SK-N-SH (cell line): ENCODE results near the gene IKZF1. TPM values are rescaled to one million over a fixed set of nuclear protein-coding genes. Genes with fewer than 3 reads are reported as not detected.

ENCODE experiments used
- CTCF ChIA-PET: fragments of 300-600, 350-600 bp; formaldehyde crosslinking; extraction: SDS; loops from one replicate; lab custom pipeline; 2021; lab: Yijun Ruan, JAX
- POLR2A ChIA-PET: fragments of 350-600 bp; sonication (Branson Sonifier 250); formaldehyde crosslinking; extraction: SDS; loops from one replicate; lab custom pipeline; 2020; ENCODE audit warnings: antibody characterized with exemption, inconsistent platforms; lab: Yijun Ruan, JAX
- DNase-seq: peaks from one replicate; pipeline ENCODE4 v3.0.0; 2012
- H2AFZ ChIP-seq: fragments of 200-600 bp; sonication (generic); 2 replicates; pipeline ENCODE4 v1.8.1; 2016; ENCODE audit warnings: antibody characterized with exemption, mild to moderate bottlenecking, low read depth
- H3F3A ChIP-seq: fragments of 200-600 bp; sonication (generic); replicated peaks from 2 replicates; pipeline ENCODE3; 2016; ENCODE audit warnings: antibody characterized with exemption, mild to moderate bottlenecking; ENCODE audit not compliant: insufficient read depth
- H3K27ac ChIP-seq, 2 experiments: fragments of 200-500 bp in 1 of 2; fragments of 200-600 bp in 1 of 2; sonication (Bioruptor generic) in 1 of 2; sonication (generic), shearing (Covaris generic) in 1 of 2; 2 replicates each; pipeline versions ENCODE4 v1.5.1 to v1.6.1; 2014 to 2016; ENCODE audit warnings: low read depth in 2 of 2, inconsistent platforms in 1 of 2, low read length in 1 of 2, mild to moderate bottlenecking in 1 of 2, mixed read lengths in 1 of 2
- H3K27me3 ChIP-seq: fragments of 200-600 bp; sonication (generic), shearing (Covaris generic); 2 replicates; pipeline ENCODE4 v1.6.1; 2016; ENCODE audit warnings: mixed run types; ENCODE audit not compliant: insufficient read depth
- H3K36me3 ChIP-seq, 2 experiments: fragments of 200-500 bp in 1 of 2; fragments of 200-600 bp in 1 of 2; sonication (Bioruptor generic) in 1 of 2; sonication (generic) in 1 of 2; replicated peaks in 1 of 2; 2 replicates each; pipeline versions ENCODE3 to v1.5.1; 2014 to 2016; ENCODE audit warnings: low read length in 1 of 2, mild to moderate bottlenecking in 1 of 2; ENCODE audit not compliant: insufficient read depth in 2 of 2, control insufficient read depth in 1 of 2
- H3K4me1 ChIP-seq, 2 experiments: fragments of 200-500 bp in 1 of 2; fragments of 200-600 bp in 1 of 2; sonication (Bioruptor generic) in 1 of 2; sonication (generic), shearing (Covaris generic) in 1 of 2; 2 replicates each; pipeline versions ENCODE4 v1.5.1 to v1.6.1; 2014 to 2016; ENCODE audit warnings: low read depth in 1 of 2, low read length in 1 of 2, mixed run types in 1 of 2; ENCODE audit not compliant: insufficient read depth in 2 of 2, control insufficient read depth in 1 of 2
- H3K4me2 ChIP-seq: fragments of 200-600 bp; sonication (generic), shearing (Covaris generic); 2 replicates; pipeline ENCODE4 v1.6.1; 2017; ENCODE audit warnings: mixed run types
- H3K4me3 ChIP-seq, 2 experiments: fragments of 200-500 bp in 1 of 2; fragments of 200-600 bp in 1 of 2; sonication (Bioruptor generic) in 1 of 2; sonication (generic), shearing (Covaris generic) in 1 of 2; 2 replicates each; pipeline versions ENCODE4 v1.5.1 to v1.8.1; 2014 to 2016; ENCODE audit warnings: low read depth in 2 of 2, inconsistent platforms in 1 of 2, low read length in 1 of 2, mild to moderate bottlenecking in 1 of 2, mixed read lengths in 1 of 2, moderate library complexity in 1 of 2
- H3K79me2 ChIP-seq: fragments of 200-600 bp; sonication (generic); 2 replicates; pipeline ENCODE4 v1.8.1; 2017; ENCODE audit warnings: mild to moderate bottlenecking; ENCODE audit not compliant: insufficient read depth
- H3K9ac ChIP-seq: fragments of 200-600 bp; sonication (generic); 2 replicates; pipeline ENCODE4 v1.6.1; 2017; ENCODE audit warnings: mixed run types
- H3K9me2 ChIP-seq: fragments of 200-600 bp; sonication (generic); 2 replicates; pipeline ENCODE4 v1.6.1; 2017; ENCODE audit warnings: mixed run types
- H3K9me3 ChIP-seq: fragments of 200-600 bp; sonication (generic); 2 replicates; pipeline ENCODE4 v1.6.1; 2017; ENCODE audit warnings: mixed run types, mild to moderate bottlenecking, moderate library complexity
- H4K20me1 ChIP-seq: fragments of 200-600 bp; sonication (generic); 2 replicates; pipeline ENCODE4 v1.6.1; 2017; ENCODE audit warnings: mild to moderate bottlenecking, mixed run types; ENCODE audit not compliant: insufficient read depth
- ELF1 ChIP-seq: IDR thresholded peaks from 2 replicates; pipeline ENCODE4 v1.4.0; 2012
- EZH2phosphoT487 ChIP-seq: fragments of 200-600 bp; sonication (generic); IDR thresholded peaks from 2 replicates; pipeline ENCODE4 v1.6.1; 2017; ENCODE audit warnings: low read depth, mixed run types, mild to moderate bottlenecking, antibody characterized with exemption, moderate library complexity, borderline replicate concordance
- FOXM1 ChIP-seq: IDR thresholded peaks from 2 replicates; pipeline ENCODE4 v1.4.0; 2012; ENCODE audit warnings: low read depth, mild to moderate bottlenecking
- GABPA ChIP-seq: IDR thresholded peaks from 2 replicates; pipeline ENCODE4 v1.4.0; 2012; ENCODE audit warnings: low read depth, mild to moderate bottlenecking
- GATA2 ChIP-seq: sonication (generic); formaldehyde crosslinking; IDR thresholded peaks from 2 replicates; pipeline ENCODE4 v1.5.0; 2020; ENCODE audit warnings: mild to moderate bottlenecking, missing genetic modification reagents
- IRF3 ChIP-seq: fragments of 150-350 bp; IDR thresholded peaks from 2 replicates; pipeline ENCODE4 v1.6.1; 2016; ENCODE audit warnings: mild to moderate bottlenecking, low read depth, low read length
- JUND ChIP-seq: IDR thresholded peaks from 2 replicates; pipeline ENCODE4 v1.4.0; 2012
- MXI1 ChIP-seq: IDR thresholded peaks from 2 replicates; pipeline ENCODE4 v1.6.1; 2012; ENCODE audit warnings: mild to moderate bottlenecking, low read depth, low read length, improper control_type of control experiment
- POLR2AphosphoS5 ChIP-seq: IDR thresholded peaks from 2 replicates; pipeline ENCODE4 v1.6.1; 2012; ENCODE audit warnings: low read depth, low read length
- SIN3A ChIP-seq: IDR thresholded peaks from 2 replicates; pipeline ENCODE4 v1.6.1; 2012; ENCODE audit warnings: low read depth, mild to moderate bottlenecking, low read length, moderate library complexity, borderline replicate concordance
- TCF12 ChIP-seq: IDR thresholded peaks from 2 replicates; pipeline ENCODE4 v1.4.0; 2012
- TEAD4 ChIP-seq: IDR thresholded peaks from 2 replicates; pipeline ENCODE4 v1.4.0; 2012; ENCODE audit warnings: mild to moderate bottlenecking, borderline replicate concordance; ENCODE audit not compliant: insufficient read depth
- WGBS: methylation state at CpG from one replicate; pipeline ENCODE4 v1.1.6; 2017; ENCODE audit warnings: low lambda C conversion rate; 5-methylcytosine and 5-hydroxymethylcytosine counted together
- polyA plus RNA-seq, 3 experiments: library from polyadenylated mRNA; depleted of rRNA; stranded (reverse); fragments of >200 nt; gene quantifications; 2 replicates each; pipeline ENCODE4 v1.2.3, GENCODE V29; 2012
- TF ChIP-seq, protein P1 (sequence below): IDR thresholded peaks from 2 replicates; pipeline ENCODE4 v1.4.0; 2012; ENCODE audit warnings: low read depth, borderline replicate concordance
- TF ChIP-seq, protein P2 (sequence below): IDR thresholded peaks from 2 replicates; pipeline ENCODE4; 2012

Gene IKZF1
- polyA plus RNA-seq, 1 of the 3 experiments (the other 2 are of a cell fraction): not detected

GRCh38 chr7:50270531-50271018 is 33.9 kb upstream of the IKZF1 start:
- Histone ChIP-seq H3K79me2 (no peaks in the 10 kb centered on the region), H3K27me3 (no peaks in the 10 kb centered on the region), H3K36me3 (no peaks in the 10 kb centered on the region), H2AFZ (no peak overlapping the region), H3K9me3 (no peaks in the 10 kb centered on the region), H3K4me2 (no peak overlapping the region), H3K9me2 (no peaks in the 10 kb centered on the region), H3K9ac (no peak overlapping the region), H3K4me1 (no peaks in the 10 kb centered on the region), H3K4me3 (no peak overlapping the region), H3F3A (no peaks in the 10 kb centered on the region), H4K20me1 (no peaks in the 10 kb centered on the region), H3K27ac (no peak overlapping the region)
- WGBS: 10% methylated on average over 3 of the region's 5 CpGs
- ChIA-PET POLR2A (no interaction called here), CTCF (interaction anchor here (1.0 kb wide), 1 partner anchor 148 kb away, joined by 3 read pairs; no protein-coding TSS in a partner anchor)
- no peak for DNase-seq
- TF ChIP-seq IRF3: no peak
- TF ChIP-seq EZH2phosphoT487: no peak
- TF ChIP-seq SIN3A: no peak
- no peak for TF ChIP-seq GATA2 (CRISPR knock-in tag)
- no peak for TF ChIP-seq FOXM1
- TF ChIP-seq TCF12: no peak
- no peak for TF ChIP-seq ELF1
- TF ChIP-seq, protein P1, sequence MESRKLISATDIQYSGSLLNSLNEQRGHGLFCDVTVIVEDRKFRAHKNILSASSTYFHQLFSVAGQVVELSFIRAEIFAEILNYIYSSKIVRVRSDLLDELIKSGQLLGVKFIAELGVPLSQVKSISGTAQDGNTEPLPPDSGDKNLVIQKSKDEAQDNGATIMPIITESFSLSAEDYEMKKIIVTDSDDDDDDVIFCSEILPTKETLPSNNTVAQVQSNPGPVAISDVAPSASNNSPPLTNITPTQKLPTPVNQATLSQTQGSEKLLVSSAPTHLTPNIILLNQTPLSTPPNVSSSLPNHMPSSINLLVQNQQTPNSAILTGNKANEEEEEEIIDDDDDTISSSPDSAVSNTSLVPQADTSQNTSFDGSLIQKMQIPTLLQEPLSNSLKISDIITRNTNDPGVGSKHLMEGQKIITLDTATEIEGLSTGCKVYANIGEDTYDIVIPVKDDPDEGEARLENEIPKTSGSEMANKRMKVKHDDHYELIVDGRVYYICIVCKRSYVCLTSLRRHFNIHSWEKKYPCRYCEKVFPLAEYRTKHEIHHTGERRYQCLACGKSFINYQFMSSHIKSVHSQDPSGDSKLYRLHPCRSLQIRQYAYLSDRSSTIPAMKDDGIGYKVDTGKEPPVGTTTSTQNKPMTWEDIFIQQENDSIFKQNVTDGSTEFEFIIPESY: no peak
- TF ChIP-seq POLR2AphosphoS5: no peak
- TF ChIP-seq, protein P2, sequence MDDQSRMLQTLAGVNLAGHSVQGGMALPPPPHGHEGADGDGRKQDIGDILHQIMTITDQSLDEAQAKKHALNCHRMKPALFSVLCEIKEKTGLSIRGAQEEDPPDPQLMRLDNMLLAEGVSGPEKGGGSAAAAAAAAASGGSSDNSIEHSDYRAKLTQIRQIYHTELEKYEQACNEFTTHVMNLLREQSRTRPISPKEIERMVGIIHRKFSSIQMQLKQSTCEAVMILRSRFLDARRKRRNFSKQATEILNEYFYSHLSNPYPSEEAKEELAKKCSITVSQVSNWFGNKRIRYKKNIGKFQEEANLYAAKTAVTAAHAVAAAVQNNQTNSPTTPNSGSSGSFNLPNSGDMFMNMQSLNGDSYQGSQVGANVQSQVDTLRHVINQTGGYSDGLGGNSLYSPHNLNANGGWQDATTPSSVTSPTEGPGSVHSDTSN: no peak
- TF ChIP-seq GABPA: no peak
- no peak for TF ChIP-seq MXI1
- no peak for TF ChIP-seq JUND

GRCh38 chr7:50272808-50273207 is 31.7 kb upstream of the IKZF1 start:
- H3K79me2 ChIP-seq: no peaks in the 10 kb centered on the region
- no peak overlapping the region for H2AFZ ChIP-seq
- ChIA-PET POLR2A (no interaction called here), CTCF (no interaction called here)
- no peaks in the 10 kb centered on the region for H3K9me3 ChIP-seq
- no peaks in the 10 kb centered on the region for H3K27me3 ChIP-seq
- no peak overlapping the region for H3K4me3 ChIP-seq
- H3F3A ChIP-seq: no peaks in the 10 kb centered on the region
- no peaks in the 10 kb centered on the region for H3K36me3 ChIP-seq
- H3K9ac ChIP-seq: no peak overlapping the region
- H4K20me1 ChIP-seq: no peaks in the 10 kb centered on the region
- no peak overlapping the region for H3K27ac ChIP-seq
- no peak overlapping the region for H3K4me2 ChIP-seq
- WGBS: 4% methylated on average over 3 of the region's 3 CpGs
- DNase-seq: no peak
- TF ChIP-seq POLR2AphosphoS5 (no peak), TEAD4 (no peak)
- H3K4me1 ChIP-seq: no peaks in the 10 kb centered on the region
- H3K9me2 ChIP-seq: no peaks in the 10 kb centered on the region
